SK-N-SH (cell line): Measurements from ENCODE around the gene IL20.

Experiments
- EP300 ChIP-seq, 2 experiments: IDR thresholded peaks; 2 replicates each; pipeline versions ENCODE4 v1.4.0 to v1.6.1; 2012; ENCODE audit warnings: borderline replicate concordance in 1 of 2, low read depth in 1 of 2, low read length in 1 of 2
- FOXM1 ChIP-seq: IDR thresholded peaks from 2 replicates; pipeline ENCODE4 v1.4.0; 2012; ENCODE audit warnings: low read depth, mild to moderate bottlenecking
- GATA2 ChIP-seq: sonication (generic); formaldehyde crosslinking; IDR thresholded peaks from 2 replicates; pipeline ENCODE4 v1.5.0; 2020; ENCODE audit warnings: mild to moderate bottlenecking, missing genetic modification reagents
- POLR2AphosphoS5 ChIP-seq: IDR thresholded peaks from 2 replicates; pipeline ENCODE4 v1.6.1; 2012; ENCODE audit warnings: low read depth, low read length
- SIN3A ChIP-seq: IDR thresholded peaks from 2 replicates; pipeline ENCODE4 v1.6.1; 2012; ENCODE audit warnings: low read depth, mild to moderate bottlenecking, low read length, moderate library complexity, borderline replicate concordance
- TF ChIP-seq, protein P1 (sequence below): fragments of 200-600 bp; sonication (generic); IDR thresholded peaks from 2 replicates; pipeline ENCODE4 v1.6.1; 2017; ENCODE audit warnings: antibody characterized with exemption, mild to moderate bottlenecking, moderate library complexity

- TF ChIP-seq, protein P1, sequence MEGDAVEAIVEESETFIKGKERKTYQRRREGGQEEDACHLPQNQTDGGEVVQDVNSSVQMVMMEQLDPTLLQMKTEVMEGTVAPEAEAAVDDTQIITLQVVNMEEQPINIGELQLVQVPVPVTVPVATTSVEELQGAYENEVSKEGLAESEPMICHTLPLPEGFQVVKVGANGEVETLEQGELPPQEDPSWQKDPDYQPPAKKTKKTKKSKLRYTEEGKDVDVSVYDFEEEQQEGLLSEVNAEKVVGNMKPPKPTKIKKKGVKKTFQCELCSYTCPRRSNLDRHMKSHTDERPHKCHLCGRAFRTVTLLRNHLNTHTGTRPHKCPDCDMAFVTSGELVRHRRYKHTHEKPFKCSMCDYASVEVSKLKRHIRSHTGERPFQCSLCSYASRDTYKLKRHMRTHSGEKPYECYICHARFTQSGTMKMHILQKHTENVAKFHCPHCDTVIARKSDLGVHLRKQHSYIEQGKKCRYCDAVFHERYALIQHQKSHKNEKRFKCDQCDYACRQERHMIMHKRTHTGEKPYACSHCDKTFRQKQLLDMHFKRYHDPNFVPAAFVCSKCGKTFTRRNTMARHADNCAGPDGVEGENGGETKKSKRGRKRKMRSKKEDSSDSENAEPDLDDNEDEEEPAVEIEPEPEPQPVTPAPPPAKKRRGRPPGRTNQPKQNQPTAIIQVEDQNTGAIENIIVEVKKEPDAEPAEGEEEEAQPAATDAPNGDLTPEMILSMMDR = no peak
- TF ChIP-seq SIN3A (no peak), EP300 (IDR thresholded peaks at IDR 0.05; ENCODE audit: borderline replicate concordance in 1 of 2, low read depth in 1 of 2, low read length in 1 of 2) (no peak), FOXM1 (no peak), POLR2AphosphoS5 (no peak), GATA2 (no peak)
Measured at GRCh38 chr1:206846487-206846886, 18.9 kb upstream of the IL20 start.
